Adrenal gland (tissue), 12 donors: ENCODE measurements around the gene TNNI3. TPM values are rescaled to one million over a fixed set of nuclear protein-coding genes. Genes with fewer than 3 reads are reported as not detected.
A peak's percentile ranks its signal among the peaks of the same experiment; 100 is the strongest.

Experiments
- DNase-seq, 7 donors: peaks; one replicate each; pipeline ENCODE4 v3.0.0-alpha.2; 2019 to 2020
- H3K27ac ChIP-seq, 5 donors: fragments of 200-600 bp; sonication (generic) in 4 of 5; 1 replicate in 3 of 5; 2 replicates in 2 of 5; pipeline versions ENCODE4 v1.5.1 to v1.8.0; 2016 to 2020; ENCODE audit warnings: mild to moderate bottlenecking in 1 of 5
- H3K27me3 ChIP-seq: fragments of 200-600 bp; 2 replicates; pipeline ENCODE4 v1.8.0; 2021
- H3K36me3 ChIP-seq, 2 donors: fragments of 200-600 bp; replicated peaks in 1 of 2; 1 replicate in 1 of 2; 2 replicates in 1 of 2; pipeline versions ENCODE4 v1.5.1 to v1.8.0; 2018 to 2022
- H3K4me1 ChIP-seq, 2 donors: fragments of 200-600 bp; replicated peaks in 1 of 2; 1 replicate in 1 of 2; 2 replicates in 1 of 2; pipeline versions ENCODE4 v1.5.1 to v1.8.0; 2018 to 2021
- H3K4me3 ChIP-seq, 4 donors: fragments of 200-600 bp; sonication (generic) in 3 of 4; one replicate each; pipeline ENCODE4 v1.5.1; 2016 to 2018
- H3K9me3 ChIP-seq, 3 donors: fragments of 200-600 bp; sonication (generic) in 1 of 3; replicated peaks in 1 of 3; 1 replicate in 2 of 3; 2 replicates in 1 of 3; pipeline versions ENCODE4 v1.5.1 to v1.8.0; 2016 to 2021
- CTCF ChIP-seq, 6 experiments: fragments of 450-650 bp in 4 of 6; fragments of 200-600 bp in 2 of 6; sonication (generic) in 1 of 6; IDR thresholded peaks; 1 replicate in 5 of 6; 2 replicates in 1 of 6; pipeline versions ENCODE4 v1.5.1 to v1.8.0; 2016 to 2021; ENCODE audit warnings: antibody characterized with exemption in 6 of 6, mild to moderate bottlenecking in 2 of 6, moderate library complexity in 1 of 6
- POLR2A ChIP-seq, 2 donors: fragments of 450-650 bp; IDR thresholded peaks; one replicate each; pipeline ENCODE4 v1.6.1; 2017; ENCODE audit warnings: antibody characterized with exemption in 2 of 2, mild to moderate bottlenecking in 2 of 2, moderate library complexity in 1 of 2
- WGBS, 4 donors: extraction: QIAGEN DNeasy Blood & Tissue Kit in 2 of 4; methylation state at CpG; one replicate each; pipeline versions ENCODE4 v1.1.5 to v1.1.7; 2013 to 2017; 5-methylcytosine and 5-hydroxymethylcytosine counted together
- intact Hi-C, 2 donors: fragments of 100-400 bp; cut with DNase I; formaldehyde crosslinking; loops; one replicate each; pipeline versions ENCODE4 v1.14.1 to v1.15.0; 2022 to 2023
- polyA plus RNA-seq, 3 donors: library from polyadenylated mRNA; stranded (reverse); fragments of 200-250 nt in 2 of 3; fragments of 350-450 nt in 1 of 3; fragmentation: Illumina TruSeq in 1 of 3; extraction: RNeasy Lipid Tissue Mini Kit (QIAGEN cat#74804) in 1 of 3; gene quantifications; one replicate each; pipeline ENCODE4 v1.2.3, GENCODE V29; 2013 to 2014
- total RNA-seq, 9 donors: library from RNA; depleted of rRNA in 4 of 9; stranded (reverse); fragments of >200 nt in 4 of 9; fragments of 120-200 nt in 1 of 9; fragmentation: NEBNext Ultra II Directional in 1 of 9; extraction: Animal tissue kit (Norgen Biotek cat#: 25700) in 1 of 9; gene quantifications; one replicate each; pipeline versions ENCODE4 v1.1.0 to v1.2.4, GENCODE V29; 2013 to 2023
- donor health status: healthy with polysubstance abuse.
- donor health status: Bipolar disorder and iron deficiency.
- donor health status: DM: yes; HTN: yes; CAD: no.
- donor health status: DM: no; HTN: no; CAD: no.
- donor health status: DM: no; HTN: no; CAD: no.
- donor health status: DM: yes; HTN: yes; CAD: no.

TNNI3 gene
- total and polyA plus RNA-seq, 12 donors = 0.51 to 461 (median 22.4) TPM; not detected in 6

DNA sequence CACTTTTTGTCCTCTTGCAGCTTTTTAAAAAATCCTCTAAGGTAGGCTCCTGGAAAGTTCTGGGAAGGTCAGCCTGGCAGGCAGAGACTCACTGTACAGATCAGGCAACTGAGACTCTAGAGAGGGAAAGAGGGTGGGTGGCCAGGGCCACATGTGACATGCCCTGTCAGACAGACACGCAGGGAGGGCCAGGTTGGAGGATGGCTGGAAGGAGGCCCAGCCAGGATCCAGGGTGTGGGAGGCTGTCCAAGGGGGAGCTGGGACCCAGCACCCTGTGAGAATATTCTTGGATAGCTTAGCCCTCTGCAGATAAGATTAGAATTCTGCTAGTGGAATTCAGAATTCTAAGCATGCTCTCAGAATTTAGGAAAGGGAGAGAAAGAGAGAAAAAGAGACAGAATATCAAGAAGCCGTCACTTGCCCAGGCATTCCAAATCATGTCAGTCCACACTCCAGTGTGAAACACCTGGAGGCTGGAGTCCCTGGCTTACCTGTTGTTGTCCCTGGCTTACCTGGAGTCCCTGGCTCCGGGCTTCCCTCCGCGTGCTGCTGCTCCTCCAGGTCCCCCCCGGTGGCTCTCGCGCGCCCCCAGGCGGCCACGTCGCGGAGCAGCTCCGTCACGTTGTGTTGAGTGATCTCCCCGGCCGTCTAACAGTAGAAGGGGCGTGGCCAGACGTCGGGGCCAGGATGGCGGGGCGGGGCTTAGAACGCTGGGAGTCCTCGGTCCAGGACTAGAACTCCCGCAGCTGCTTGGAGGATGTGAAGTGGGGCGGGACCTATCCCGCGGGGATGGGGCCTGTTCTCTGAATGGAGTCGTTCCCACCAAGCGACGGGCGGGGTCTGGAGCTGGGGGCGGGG, 2.8 kb upstream of the TNNI3 start:
- Histone ChIP-seq H3K4me1 (peaks cover 0 to 4% of the 10 kb centered on the region in 2 donors), H3K4me3 (no peak overlapping the region), H3K36me3 (no peaks in the 10 kb centered on the region), H3K9me3 (no peaks in the 10 kb centered on the region), H3K27ac (no peak overlapping the region), H3K27me3 (peaks cover 29% of the 10 kb centered on the region)
- DNase-seq = peak; percentile 84 to 95 (median 89)
- 4 to 21% (median 8%) methylated on average over 4 to 33 of the region's 33 CpGs for WGBS, 4 donors
- TF ChIP-seq POLR2A (IDR thresholded peaks at IDR 0.05) = no peak
- TF ChIP-seq CTCF (IDR thresholded peaks at IDR 0.05) = peak; percentile 69 to 88 (median 74)
- intact Hi-C loops = no loop called here

GRCh38 chr19:55158848-55159749, 1.6 kb upstream of the TNNI3 start:
- no peaks in the 10 kb centered on the region for H3K36me3 ChIP-seq
- peak overlapping the region in 2 of 5 donors; percentile 44 to 47 for H3K27ac ChIP-seq
- 61 to 66% (median 65%) methylated on average over 8 to 18 of the region's 18 CpGs for WGBS, 4 donors
- no peaks in the 10 kb centered on the region for H3K9me3 ChIP-seq
- H3K4me1 ChIP-seq = peaks cover 0 to 4% of the 10 kb centered on the region in 2 donors
- TF ChIP-seq POLR2A (IDR thresholded peaks at IDR 0.05) = no peak
- no peak for TF ChIP-seq CTCF (IDR thresholded peaks at IDR 0.05)
- peaks cover 29% of the 10 kb centered on the region for H3K27me3 ChIP-seq
- intact Hi-C loops = no loop called here
- no peak overlapping the region for H3K4me3 ChIP-seq
- peak in 4 of 7 donors; percentile 45 to 77 (median 64) for DNase-seq

DNA sequence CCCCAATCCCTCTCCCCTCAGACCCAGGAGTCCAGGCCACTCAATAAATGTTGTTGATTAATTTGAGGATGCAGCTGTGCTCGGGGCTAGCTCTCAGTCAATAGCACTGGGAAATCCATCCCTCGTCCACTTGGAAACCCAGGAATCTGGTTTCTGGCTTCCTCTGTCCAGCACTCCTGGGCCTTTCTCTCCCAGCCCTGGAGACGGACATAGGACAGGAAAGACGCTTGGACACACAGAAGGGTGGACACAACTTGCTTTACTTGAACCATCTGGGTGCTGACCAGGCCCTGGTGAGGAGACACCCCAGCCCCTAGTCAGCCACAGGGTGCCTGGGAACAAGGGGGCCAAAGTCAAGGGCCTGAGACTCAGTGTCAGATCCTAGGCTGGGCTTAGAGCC, 891 bp upstream of the TNNI3 start:
- peaks cover 0 to 4% of the 10 kb centered on the region in 2 donors for H3K4me1 ChIP-seq
- peak overlapping the region in 2 of 5 donors; percentile 13 to 47 for H3K27ac ChIP-seq
- no peaks in the 10 kb centered on the region for H3K36me3 ChIP-seq
- no peak for TF ChIP-seq POLR2A (IDR thresholded peaks at IDR 0.05)
- TF ChIP-seq CTCF (IDR thresholded peaks at IDR 0.05) = no peak
- H3K27me3 ChIP-seq = peaks cover 29% of the 10 kb centered on the region
- intact Hi-C loops = no loop called here
- H3K9me3 ChIP-seq = no peaks in the 10 kb centered on the region
- WGBS, 4 donors = 71 to 95% (median 79%) methylated on average over 3 to 4 of the region's 4 CpGs
- no peak overlapping the region for H3K4me3 ChIP-seq
- no peak for DNase-seq
